Brain microvascular endothelial cell (primary cell): ENCODE data around the gene FOXB1.

Source experiments
- DNase-seq: peaks from one replicate; pipeline ENCODE4 v3.0.0-alpha.2; 2020
- H3K27ac ChIP-seq: fragments of 250-450 bp; sonication (Bioruptor Pico); 2 replicates; pipeline ENCODE4 v1.5.1; 2020; ENCODE audit warnings: mild to moderate bottlenecking, moderate library complexity
- H3K27me3 ChIP-seq: fragments of 250-450 bp; sonication (Bioruptor Pico); replicated peaks from 2 replicates; pipeline ENCODE4 v1.5.1; 2020; ENCODE audit warnings: mild to moderate bottlenecking
- H3K36me3 ChIP-seq: fragments of 250-450 bp; sonication (Bioruptor Pico); replicated peaks from 2 replicates; pipeline ENCODE4 v1.5.1; 2020; ENCODE audit warnings: mild to moderate bottlenecking
- H3K4me3 ChIP-seq: 2 replicates; pipeline ENCODE4 v1.5.1; 2011; ENCODE audit warnings: low read depth, mild to moderate bottlenecking, control low read depth, low read length, moderate library complexity
- in situ Hi-C: cut with HindIII; loops from 2 replicates; pipeline ENCODE4 v1.10.0; 2017; ENCODE audit warnings: low sequenced_read_pairs, low pct_ligation_motif_present
- TF ChIP-seq, protein P1 (sequence below): IDR thresholded peaks from 2 replicates; pipeline ENCODE4 v1.5.1; 2011; ENCODE audit warnings: low read depth, mild to moderate bottlenecking, moderate library complexity, low read length, control low read depth, inconsistent platforms; ENCODE audit errors: missing control alignments

Gene FOXB1

DNA sequence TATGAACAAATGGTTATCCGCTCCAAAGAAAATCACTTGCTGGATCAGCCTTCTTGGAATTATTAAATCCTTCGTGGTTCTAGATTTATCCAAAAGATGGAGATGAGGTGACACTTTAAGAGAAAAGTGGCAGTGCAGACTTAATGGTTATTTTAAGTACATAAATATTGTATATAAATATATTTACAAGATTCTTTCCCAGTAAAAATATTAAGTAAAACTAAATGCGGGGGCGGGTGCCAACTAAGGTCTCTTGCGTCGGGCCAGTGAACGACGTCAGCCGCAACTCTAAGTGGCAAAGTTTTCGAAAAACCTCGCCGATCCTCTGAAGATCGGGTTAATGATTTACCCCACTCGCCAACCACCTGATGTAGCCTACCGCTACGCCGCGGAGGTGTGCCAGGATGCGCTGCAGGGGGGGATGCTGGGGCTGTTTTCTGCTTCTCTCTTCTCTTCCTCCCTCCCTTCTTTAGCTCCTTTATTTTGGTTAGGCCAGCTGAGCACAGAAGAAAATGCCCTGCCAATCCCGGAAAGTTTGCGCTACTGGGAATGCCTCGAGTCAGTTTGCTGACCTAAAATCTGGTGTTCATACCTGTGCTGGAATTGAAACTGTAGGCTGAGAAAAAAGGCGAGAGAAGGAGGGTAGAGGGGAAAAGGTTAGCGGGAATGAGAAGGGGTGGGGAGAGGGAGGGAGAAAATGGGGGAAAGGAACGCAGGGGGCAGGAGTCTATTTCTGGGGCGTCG is 7.6 kb upstream of the FOXB1 start:
- in situ Hi-C loops = no loop called here
- Histone ChIP-seq H3K27me3 (peaks cover 96% of the 10 kb centered on the region), H3K36me3 (no peaks in the 10 kb centered on the region), H3K4me3 (no peak overlapping the region), H3K27ac (no peak overlapping the region)
- DNase-seq = no peak
- TF ChIP-seq, protein P1, sequence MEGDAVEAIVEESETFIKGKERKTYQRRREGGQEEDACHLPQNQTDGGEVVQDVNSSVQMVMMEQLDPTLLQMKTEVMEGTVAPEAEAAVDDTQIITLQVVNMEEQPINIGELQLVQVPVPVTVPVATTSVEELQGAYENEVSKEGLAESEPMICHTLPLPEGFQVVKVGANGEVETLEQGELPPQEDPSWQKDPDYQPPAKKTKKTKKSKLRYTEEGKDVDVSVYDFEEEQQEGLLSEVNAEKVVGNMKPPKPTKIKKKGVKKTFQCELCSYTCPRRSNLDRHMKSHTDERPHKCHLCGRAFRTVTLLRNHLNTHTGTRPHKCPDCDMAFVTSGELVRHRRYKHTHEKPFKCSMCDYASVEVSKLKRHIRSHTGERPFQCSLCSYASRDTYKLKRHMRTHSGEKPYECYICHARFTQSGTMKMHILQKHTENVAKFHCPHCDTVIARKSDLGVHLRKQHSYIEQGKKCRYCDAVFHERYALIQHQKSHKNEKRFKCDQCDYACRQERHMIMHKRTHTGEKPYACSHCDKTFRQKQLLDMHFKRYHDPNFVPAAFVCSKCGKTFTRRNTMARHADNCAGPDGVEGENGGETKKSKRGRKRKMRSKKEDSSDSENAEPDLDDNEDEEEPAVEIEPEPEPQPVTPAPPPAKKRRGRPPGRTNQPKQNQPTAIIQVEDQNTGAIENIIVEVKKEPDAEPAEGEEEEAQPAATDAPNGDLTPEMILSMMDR = no peak

- no peak overlapping the region for H3K4me3 ChIP-seq
- H3K36me3 ChIP-seq = no peaks in the 10 kb centered on the region
- TF ChIP-seq, protein P1 = no peak
- no peak overlapping the region for H3K27ac ChIP-seq
- no peak for DNase-seq
- peaks cover 100% of the 10 kb centered on the region for H3K27me3 ChIP-seq
- in situ Hi-C loops = no loop called here
Observed at GRCh38 chr15:59997070-59997701, 6.9 kb upstream of the FOXB1 start.

DNA sequence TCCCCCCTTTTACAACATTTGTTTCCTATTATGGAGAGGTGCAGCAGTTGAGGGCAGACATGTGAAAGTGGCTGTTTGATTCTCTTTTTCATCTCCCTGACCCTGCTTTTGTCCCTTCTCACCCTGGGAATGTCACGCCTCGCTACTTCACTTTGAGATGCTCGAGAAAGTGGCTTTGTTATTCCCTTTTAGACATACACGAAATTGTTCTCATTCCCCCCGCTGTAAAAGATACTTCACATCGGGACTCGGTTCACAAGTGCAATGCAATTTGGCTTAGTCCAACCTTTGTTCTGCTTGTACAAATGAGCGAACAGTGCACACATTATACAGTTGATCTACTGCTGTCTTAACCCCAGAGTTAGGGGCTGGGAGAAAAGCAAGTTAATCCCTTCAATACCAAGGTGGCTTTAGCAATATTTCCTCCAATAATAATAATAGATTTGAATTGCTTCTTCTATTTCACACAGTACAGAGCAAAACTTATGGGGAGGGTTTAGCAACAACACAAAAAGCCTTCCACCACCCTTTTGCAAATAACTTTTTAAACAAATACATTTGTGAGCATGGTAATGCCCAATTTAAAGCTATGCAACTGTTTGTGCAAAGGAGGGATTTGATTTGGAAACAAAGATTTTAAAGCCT is 5.7 kb upstream of the FOXB1 start:
- TF ChIP-seq, protein P1 = no peak
- DNase-seq = no peak
- H3K27ac ChIP-seq = no peak overlapping the region
- H3K27me3 ChIP-seq = peaks cover 98% of the 10 kb centered on the region
- H3K36me3 ChIP-seq = no peaks in the 10 kb centered on the region
- in situ Hi-C loops = no loop called here
- no peak overlapping the region for H3K4me3 ChIP-seq

GRCh38 chr15:59998950-59999611 is 5.0 kb upstream of the FOXB1 start:
- Histone ChIP-seq H3K4me3 (no peak overlapping the region), H3K36me3 (no peaks in the 10 kb centered on the region), H3K27ac (no peak overlapping the region), H3K27me3 (peaks cover 98% of the 10 kb centered on the region)
- in situ Hi-C loops = no loop called here
- DNase-seq = no peak
- TF ChIP-seq, protein P1 = no peak

GRCh38 chr15:59999612-60000112 is 4.4 kb upstream of the FOXB1 start:
- Histone ChIP-seq H3K27ac (no peak overlapping the region), H3K27me3 (peaks cover 96% of the 10 kb centered on the region), H3K36me3 (no peaks in the 10 kb centered on the region), H3K4me3 (no peak overlapping the region)
- no peak for DNase-seq
- TF ChIP-seq, protein P1 = no peak
- in situ Hi-C loops = no loop called here
